ENCODE results near the gene WDR81.
A peak's percentile ranks its signal among the peaks of the same experiment; 100 is the strongest.

- TF ChIP-seq EZH2 (IDR thresholded peaks at IDR 0.05; ENCODE audit: low read depth, unreplicated experiment) (no peak), CTCF (conservative IDR thresholded peaks at IDR 0.05; ENCODE audit: low read depth in 2 of 2) (no peak), POLR2AphosphoS5 (IDR thresholded peaks at IDR 0.05; ENCODE audit: low read depth) (no peak), JUNB (IDR thresholded peaks at IDR 0.05; ENCODE audit: unreplicated experiment) (no peak), EZH2phosphoT487 (IDR thresholded peaks at IDR 0.05; ENCODE audit: unreplicated experiment) (no peak), REST (IDR thresholded peaks at IDR 0.05; ENCODE audit: unreplicated experiment) (no peak), CREB1 (CRISPR knock-in tag; IDR thresholded peaks at IDR 0.05; ENCODE audit: low read depth) (peak; percentile 26; the same call in 1 of the 2 replicates), ETS1 (IDR thresholded peaks at IDR 0.05) (no peak), ZNF462 (CRISPR knock-in tag; IDR thresholded peaks at IDR 0.05) (no peak)
Observed at GRCh38 chr17:1714427-1714979, 10.0 kb upstream of the WDR81 start.
